Germinal center (tissue), 1 donor: ENCODE measurements around the gene TUFT1.

Experiments used
- DNase-seq: peaks from one replicate; pipeline ENCODE4 v3.0.0; 2012; ENCODE audit warnings: mixed read lengths, low spot score

Gene TUFT1, protein sequence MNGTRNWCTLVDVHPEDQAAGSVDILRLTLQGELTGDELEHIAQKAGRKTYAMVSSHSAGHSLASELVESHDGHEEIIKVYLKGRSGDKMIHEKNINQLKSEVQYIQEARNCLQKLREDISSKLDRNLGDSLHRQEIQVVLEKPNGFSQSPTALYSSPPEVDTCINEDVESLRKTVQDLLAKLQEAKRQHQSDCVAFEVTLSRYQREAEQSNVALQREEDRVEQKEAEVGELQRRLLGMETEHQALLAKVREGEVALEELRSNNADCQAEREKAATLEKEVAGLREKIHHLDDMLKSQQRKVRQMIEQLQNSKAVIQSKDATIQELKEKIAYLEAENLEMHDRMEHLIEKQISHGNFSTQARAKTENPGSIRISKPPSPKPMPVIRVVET

DNA sequence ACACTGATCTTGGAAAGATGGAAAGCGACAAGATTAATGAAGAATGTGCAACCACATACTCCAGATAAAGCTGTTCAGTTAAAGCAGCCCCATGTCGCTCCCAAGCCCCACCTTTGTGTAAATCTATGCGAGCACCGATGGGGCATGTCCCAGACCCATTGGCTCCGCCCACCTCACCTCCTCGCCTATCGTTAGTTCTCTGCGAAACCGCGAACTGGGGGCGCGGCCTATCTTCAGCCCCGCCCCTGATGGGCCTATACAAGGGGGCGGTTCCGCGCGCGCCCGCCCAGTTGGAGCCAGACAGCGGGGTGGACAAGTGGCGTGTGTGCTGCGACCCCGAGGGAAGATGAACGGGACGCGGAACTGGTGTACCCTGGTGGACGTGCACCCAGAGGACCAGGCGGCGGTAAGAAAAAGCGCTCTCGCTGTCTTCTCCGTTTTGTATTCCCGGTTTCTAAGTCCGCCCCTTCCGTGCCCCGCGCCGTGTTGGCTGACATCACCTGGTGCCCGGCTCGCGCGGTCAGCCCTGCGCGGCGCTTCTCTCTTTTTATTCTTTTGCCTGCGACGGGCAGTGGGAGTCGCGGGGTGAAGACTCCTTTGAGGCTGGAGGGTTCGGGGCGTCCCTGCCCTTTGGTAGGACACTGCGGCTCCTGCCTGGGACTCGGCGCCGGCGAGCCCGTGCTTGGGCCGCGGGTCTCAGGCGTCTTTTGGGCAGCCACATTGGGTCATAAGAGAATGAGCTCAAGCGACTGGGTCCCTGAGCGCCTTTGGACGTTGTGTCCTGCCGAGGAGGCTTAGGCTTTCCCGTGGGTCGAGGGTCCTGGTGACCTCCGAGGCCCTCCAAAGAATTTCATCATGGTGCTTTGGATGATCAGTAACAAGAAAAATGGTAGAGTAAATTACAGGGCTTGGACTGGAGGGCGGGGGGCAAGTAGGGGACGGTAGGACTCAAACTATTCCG is at the start of gene TUFT1:
Gene TUFT1, plus strand, starts transcription at position 289 of the 961 bp plus-strand sequence. Its CDS starts 58 bp downstream, at position 347.
- DNase-seq = peak; percentile 95

DNA sequence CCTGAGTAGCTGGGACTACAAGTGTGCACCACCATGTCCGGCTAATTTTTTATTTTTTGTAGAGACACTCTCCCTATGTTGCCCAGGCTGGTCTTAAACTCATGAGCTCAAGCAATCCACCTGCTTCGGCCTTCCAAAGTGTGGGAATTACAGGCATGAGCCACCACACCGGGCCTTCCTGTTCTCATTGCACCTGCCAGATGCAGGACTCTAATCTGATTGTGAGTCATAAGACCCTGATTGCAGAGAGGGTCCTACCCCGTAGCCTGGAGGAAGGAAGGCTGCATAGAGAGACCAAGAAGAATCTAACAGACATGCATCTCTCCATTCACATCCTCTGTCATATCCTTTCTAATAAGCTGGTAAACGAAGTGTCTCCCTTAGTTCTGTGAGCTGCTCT is 48.5 kb upstream of the TUFT1 start:
- DNase-seq = no peak

DNA sequence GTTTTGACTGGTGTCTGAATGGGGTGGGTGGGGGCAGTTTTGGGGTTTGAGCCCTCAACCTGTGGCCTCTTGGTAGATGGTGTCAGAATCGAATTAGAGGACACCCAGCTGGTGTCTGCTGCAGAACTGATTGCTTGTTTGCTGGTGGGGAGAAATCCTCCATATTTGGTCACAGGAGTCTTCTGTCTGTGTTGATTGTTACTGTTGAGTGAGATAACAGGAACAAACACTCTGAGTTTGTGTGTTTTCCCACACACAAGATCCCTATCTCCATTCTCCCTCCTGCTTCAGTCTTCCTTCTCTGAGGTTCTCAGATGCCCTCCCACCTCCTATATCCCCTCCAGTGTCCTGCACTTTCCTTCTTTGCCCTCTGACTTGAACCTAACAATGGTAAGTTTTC is 48.0 kb upstream of the TUFT1 start:
- no peak for DNase-seq

DNA sequence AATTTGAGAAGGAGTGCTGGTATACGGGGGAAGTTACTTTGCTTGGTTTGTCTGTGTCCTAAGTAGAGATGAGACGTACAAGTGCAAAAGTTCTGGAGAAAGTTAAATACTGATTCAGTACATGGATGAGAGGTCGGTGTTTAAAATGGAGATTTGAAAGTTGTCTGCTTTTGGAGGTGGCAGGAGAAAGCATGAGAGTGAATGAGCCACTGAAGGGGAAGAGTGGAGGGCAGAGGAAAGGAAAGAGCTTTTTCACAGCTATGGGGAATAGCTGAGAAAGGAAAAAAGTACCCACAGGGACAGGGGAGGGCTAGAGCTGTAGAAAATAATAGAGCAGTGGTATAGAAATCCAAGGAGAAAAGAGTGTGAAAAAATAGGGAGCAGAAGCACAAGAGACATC is 47.1 kb upstream of the TUFT1 start:
- no peak for DNase-seq

DNA sequence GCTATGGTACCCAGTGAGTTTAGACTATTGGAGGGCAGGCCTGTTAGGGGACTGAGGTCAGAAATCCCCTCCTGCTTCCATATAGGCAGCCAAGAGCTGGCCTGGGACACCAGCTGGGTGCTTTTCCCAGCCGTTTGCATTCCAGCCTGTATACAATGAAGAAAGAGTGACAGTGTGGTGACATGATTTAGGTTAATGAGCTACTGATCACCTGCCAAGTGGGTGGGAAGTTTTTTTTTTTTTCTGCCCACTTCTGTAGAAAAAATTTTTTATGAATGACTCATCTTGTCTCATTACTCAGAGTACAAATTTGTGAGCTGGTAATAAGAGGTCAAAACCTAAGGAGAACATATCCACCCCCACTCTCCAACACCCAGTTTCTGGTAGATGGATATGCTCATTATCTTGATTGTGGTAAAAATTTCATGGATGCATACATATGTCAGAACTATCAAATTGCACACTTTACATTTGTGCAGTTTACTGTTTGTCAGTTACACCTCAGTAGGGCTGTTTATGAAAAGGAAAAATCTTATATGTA is 45.3 kb upstream of the TUFT1 start:
- no peak for DNase-seq

DNA sequence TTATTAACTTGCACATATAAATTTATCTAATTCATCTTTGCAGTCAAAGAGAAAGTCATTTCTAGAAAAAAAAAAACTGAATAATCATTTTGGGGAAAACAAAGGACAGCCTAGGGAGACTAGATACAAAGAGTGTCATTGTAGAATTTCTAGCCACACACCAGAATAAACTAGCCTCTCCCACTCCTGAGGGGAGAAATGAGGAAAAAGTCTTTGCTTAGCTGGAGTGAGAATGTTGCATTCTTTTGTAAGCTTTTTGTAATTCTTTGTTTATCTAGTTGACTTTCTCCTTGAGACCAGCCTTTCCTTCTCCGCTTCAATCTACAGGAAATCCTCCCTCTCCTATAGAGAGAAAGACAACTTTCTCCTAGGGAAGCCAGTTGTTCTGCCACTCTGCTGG is 44.8 kb upstream of the TUFT1 start:
- DNase-seq = no peak

DNA sequence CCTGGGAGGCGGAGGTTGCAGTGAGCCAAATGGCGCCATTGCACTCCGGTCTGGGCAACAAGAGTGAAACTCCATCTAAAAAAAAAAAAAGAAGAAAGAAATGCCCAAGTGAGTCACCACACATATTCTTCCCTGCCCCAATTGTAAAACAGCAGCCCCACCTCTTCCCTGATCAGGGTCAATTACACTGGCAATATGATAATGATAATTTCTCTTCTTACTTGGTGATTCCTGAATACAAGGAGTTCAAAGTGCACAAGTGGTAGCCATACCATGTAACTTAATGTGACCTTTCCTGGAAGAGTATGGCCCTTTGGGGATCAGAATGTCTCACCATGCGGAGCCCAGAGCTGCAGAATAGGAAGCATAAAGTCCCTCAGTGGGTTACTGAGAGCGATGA is 40.7 kb upstream of the TUFT1 start:
- DNase-seq = no peak

DNA sequence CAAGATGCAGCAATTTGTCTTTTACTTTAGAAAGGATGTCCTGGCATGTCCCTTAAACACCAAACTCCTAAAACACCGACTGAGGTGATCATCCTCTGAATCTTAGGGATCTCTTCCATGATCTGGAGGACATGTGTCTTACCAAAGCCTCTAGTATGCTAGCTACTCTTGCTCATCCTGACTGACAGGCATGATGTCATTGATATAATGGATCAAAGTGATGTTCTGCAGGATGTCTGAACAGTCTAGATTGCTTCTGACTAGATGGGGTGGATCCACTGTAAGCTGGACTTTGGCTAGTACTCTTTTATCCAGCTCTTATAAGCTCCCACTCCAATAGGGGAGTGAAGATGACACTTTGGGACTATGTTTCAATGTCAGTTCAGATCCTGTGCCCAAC is 40.2 kb upstream of the TUFT1 start:
- no peak for DNase-seq

DNA sequence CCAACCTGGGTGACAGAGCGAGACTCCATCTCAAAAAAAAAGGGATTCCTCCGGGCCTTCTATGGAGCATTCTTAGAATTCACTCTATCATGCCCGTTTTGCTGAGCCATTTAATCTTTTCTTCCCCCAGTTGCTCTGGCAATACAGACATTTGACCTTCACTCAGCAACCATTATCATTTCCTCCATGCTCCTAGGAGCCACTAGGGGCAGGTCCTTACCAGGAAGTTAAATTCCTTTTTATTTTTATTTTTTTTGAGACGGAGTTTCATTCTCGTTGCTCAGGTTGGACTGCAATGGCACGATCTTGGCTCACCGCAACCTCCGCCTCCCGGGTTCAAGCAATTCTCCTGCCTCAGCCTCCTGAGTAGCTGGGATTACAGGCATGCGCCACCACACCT is 38.6 kb upstream of the TUFT1 start:
- no peak for DNase-seq

DNA sequence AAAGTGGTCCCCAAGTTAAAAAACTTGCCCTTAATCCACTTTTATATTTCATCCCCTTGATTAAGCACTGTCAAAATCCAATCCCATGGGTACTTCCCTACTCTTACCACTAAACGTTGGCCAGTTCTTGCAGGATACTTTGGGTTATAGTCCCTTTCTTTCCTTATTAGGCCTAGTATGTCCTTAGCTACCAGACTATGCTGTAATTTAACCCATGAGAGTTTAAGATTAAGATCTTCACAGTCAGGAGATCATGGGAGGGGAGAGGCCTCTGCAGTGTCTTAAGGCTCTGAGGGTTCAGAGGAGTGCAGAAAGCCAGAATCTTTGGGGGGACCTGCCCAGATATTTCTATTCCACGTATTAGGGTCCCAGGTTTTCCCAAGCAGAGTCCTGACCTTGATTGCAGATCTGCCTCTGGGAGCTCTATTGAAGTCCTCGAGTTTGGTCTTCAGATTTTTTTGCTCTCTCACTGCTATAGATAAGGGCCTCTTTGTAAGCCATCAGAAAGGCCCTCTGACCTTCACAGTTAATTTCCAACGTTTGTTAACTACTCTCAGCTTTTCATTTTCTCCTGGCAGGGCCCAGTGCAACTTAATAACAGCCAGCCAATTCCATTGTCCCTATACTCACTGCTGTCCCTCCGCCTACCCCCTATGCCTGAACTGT is 37.9 kb upstream of the TUFT1 start:
- no peak for DNase-seq

DNA sequence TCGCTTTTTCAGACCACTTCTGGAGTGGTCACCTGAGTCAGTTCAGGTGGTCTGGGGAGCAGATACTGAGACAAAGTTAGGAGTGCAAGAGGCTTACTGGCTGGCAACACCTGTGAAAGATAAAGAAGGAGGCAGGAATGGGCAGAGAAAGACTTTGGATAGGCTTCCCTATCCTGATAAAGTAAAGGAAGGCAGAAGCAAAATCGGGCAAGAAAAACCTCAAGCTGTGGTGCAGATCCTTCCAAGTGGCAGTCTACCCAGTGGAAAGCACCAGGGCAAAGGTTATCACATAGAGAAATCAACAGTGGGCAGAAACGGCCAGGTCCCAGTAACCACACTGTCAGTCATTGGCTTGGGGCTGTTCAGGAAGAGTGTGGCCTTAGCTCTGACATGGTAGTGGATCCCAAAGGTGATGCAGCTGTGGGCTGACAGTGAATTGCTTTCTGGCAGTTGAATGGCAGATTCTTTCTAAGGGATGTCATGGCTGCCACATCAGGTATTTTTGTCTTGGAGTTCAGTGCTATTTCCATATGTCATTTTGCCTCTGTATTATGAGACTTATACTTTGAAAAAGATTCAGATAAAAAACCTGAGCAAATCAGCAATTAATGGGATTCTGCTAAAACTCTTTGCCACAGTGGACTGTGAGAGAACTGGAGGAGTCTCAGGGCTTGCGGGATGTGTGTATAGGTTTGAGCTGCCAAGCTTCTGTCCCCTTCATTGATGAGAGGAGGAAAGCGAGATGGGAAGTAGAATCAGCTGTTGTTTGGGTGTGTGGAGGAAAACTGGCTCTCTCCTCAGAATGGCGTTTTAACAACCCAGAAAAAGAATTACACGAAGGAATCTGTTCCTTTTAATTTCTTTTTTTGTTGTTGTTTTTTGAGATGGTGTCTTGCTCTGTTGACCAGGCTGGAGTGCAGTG is 37.0 kb upstream of the TUFT1 start:
- DNase-seq = no peak

DNA sequence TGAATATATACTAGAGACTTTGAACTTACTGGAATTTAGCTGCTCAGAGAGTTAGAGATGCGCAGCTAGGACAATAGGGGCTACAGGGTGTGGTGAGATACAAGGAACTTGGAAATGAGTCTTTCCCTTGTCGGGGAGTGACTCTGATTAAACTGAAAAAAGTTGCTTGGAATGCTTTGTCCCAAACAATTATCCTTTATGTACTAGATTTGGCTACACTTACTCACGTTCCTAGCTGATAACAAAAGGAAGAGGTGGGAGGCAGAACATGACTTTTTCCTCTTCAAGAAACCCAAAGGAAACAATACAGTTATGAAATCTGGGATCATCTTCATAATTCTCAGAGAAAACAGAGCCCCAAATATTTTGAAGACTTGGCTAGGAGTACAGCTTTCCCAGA is 35.9 kb upstream of the TUFT1 start:
- no peak for DNase-seq

DNA sequence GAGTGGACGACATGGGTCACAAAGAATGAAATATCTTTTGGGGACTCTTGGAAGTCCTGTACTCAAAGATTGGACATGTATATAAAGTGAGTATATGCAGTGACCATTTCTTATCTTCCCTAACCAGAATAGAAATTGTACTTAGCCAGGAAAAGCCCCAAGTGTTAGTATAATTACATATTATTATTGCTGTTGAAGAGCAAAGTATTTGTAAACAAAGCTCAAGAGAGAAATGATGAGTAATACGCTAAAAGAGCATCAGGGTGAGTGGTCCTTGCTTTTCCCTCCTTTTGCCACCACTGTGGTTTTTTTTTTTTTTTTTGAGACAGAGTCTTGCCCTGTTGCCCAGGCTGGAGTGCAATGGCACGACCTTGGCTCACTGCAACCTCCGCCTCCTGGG is 35.4 kb upstream of the TUFT1 start:
- no peak for DNase-seq

DNA sequence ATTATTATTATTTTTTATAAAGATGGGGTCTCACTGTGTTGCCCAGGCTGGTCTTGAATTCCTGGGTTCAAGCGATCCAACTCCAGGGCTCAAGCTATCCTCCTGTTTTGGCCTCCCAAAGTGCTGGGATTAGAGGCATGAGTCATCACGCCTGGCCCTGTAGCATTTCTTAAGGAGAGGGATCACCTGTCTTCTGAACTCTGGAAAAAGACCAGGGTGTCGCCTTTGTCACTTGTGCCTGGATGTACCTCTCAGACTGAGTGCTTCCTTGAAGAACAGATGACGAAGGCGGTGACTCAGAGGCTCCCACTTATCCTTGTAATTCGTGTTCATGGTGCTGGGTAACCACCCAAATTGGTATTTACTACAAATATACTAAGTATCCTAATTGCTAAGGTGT is 31.3 kb upstream of the TUFT1 start:
- DNase-seq = no peak

DNA sequence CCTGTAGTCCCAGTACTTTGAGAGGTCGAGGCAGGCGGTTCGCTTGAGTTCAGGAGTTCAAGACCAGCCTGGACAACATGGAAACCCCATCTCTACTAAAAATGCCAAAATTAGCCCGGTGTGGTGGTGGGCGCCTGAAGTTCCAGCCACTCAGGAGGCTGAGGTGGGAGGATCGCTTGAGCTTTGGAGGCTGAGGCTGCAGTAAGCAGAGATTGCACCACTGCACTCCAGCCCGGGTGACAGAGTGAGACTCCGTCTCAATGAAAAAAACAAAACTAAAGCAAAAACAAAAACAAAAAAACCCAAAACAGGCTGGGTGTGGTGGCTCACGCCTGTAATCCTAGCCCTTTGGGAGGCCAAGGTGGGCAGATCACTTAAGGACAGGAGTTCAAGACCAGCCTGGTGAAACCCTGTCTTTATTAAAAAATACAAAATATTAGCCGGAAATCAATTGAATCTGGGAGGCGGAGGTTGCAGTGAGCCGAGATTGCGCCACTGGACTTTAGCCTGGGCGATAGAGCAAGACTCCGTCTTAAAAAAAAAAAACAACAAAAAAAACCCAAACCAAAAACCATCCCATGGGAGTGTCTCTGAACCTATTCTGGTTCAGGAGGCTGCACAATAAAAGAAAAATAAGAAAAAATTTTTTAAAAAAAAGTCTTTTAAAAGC is 30.6 kb upstream of the TUFT1 start:
- DNase-seq = no peak

DNA sequence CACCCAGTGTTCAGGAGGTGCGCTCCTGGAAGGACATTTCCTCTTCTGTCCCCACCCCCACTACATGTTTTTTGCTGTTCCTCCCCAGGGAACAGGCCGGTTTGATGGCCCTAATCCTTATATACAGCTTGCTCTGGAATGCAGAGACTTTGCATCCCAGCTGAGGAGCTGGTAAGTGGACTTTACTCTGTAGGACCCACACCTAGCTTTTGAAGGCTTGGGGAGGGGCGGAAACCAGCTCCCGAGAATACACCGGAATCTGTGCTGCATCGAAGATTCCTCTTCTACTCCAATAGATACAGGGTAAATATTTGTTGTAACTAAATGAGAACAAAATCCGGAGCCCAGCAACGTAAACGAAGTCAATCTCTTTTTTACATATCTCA is 30.1 kb upstream of the TUFT1 start:
- no peak for DNase-seq

DNA sequence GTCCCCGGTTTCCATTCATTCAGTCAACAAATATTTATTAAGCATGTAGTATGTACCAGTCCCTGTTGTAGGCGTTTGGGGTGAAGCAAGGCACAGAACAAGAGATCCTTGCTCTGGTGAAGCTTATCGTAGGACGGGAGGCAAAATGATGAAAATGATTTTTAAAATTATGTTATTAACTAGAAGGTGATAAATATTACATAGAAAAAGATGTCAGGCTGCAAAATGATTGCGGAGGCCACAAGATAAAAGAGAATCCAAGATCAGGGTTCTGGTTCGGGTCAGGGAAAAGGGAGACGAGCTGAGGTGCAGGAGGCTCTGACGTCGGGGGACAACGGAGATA is 29.5 kb upstream of the TUFT1 start:
- no peak for DNase-seq

DNA sequence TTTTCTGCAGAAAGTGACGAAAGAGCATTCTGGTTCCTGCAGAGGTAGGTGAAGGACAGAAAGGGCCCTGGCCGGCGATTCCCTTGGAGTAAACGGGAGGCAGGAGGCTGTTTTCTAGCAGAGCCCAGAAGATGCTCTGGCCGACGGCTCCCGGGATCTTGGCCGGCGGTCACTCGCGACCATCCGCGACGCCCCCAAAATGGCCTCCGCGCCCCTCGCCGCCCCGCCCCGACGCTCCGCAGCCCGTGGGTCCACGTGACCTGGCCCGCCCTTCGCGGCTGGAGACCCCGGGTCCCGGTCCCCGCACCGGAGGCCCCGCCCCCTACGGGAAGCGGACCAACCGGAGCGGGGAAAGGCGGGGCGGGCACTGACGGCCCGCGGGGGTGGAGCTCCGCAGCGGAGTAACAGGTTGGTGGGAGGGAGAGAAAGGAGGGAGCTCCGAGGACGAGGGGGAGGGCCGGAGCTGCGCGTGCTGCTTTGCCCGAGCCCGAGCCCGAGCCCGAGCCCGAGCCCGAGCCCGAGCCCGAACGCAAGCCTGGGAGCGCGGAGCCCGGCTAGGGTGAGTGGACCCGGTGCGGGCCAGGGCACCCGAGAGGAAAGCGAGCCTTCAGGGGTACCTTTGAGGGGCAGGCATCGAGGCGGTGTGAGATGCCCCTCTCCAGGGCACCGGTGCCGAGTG is 29.0 kb upstream of the TUFT1 start, which contains the start of gene CGN:
Gene CGN, plus strand, starts transcription at position 431 of the 679 bp plus-strand sequence. CDS start 7,133 bp downstream, outside the sequence.
- peak; percentile 88 for DNase-seq

DNA sequence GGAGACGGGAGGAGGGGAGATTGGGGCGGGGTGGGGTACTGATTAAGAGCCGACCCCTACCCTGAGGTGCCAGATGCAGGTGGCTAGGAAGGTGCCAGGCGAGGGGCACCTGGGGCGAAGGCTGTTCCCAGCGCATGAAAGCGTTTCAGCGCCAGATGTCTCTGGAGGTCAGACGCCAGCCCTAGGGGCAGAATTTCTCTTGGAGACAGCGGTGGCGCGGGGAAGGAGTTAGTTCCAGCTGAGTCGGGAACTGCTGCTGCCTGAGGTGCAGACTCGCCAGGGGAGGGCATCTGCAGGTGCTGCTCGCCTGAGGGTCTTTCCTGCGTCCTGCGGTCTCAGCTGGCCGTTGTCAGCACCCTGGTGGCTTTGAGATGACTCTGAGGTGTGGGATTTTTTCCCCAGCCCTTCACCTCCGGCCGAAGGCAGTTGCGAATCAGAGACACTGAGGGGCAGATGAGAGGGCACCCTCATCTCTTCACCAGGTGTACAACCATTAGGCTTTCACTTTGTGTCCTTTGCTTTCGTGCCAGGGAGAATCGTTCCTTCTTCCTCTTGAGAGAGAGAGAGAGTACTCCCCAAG is 28.4 kb upstream of the TUFT1 start:
- DNase-seq = peak; percentile 24

DNA sequence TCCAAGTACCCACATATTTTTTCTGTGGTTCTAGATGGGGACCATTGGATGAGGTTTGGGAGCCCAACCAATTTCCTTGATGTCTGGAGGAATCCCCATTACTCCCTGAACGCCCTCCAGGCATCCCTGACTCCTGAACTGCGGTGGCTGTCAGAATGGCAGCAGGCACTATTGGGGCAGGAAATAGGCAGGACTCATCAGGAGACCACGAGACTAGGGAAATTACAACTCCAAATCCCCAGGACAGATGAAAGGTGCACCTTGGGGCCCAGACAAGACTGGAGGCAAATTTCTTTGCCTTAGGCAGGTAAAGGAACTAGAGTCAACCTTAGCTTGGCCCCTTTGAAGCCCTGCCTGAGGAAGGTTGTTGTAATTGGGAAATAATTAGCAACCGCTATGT is 27.8 kb upstream of the TUFT1 start:
- DNase-seq = no peak
